ENCODE results near the gene ALOX12B.
"Not testable (repeated sequence)": the region's sequence is repeated elsewhere in the genome, so short reads cannot be mapped to it uniquely, and the experiment has no call there.

ALOX12B gene

DNA sequence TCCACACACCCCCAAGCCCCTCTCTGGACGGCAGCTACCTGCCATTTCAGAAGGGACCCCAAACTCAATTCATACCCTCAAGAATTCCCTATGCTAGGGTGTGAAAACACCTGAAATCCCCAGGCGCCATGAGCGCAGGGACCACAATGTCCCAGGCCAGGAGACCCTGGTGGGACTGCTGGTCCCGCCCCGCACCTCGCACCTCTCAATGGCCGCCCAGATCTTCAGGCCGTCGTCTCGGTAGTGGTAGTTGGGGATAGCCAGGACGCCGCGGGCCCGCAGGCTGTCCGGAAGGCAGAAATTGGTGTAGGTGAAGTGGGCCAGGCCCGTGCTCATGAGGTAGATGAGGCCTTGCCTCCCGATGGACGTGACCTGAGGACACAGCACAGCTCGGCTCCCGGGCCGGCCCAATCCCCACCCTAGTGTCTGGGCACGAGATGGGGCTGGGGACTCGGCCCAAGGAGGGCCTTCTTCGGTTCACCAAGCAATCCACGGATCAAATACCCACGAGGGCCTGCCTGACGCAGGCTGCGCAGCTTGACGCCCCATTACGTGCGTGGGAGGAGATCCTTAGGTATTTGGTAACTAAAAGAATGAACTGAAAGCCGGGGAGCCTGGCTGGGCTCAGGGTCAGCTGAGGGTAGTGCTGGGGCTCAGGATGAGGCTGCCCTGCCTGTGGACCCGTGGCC is 21.6 kb upstream of the ALOX12B start:
- no peak overlapping the region for H3K4me3 ChIP-seq (ENCODE audit: low read depth, low read length)
- no peak for TF ChIP-seq CTCF (IDR thresholded peaks at IDR 0.05; ENCODE audit: borderline replicate concordance, insufficient read depth, low read depth, low read length)

GRCh38 chr17:8106980-8107379 is 19.5 kb upstream of the ALOX12B start:
- H3K4me3 ChIP-seq (ENCODE audit: low read depth, low read length) = not testable (repeated sequence)

DNA sequence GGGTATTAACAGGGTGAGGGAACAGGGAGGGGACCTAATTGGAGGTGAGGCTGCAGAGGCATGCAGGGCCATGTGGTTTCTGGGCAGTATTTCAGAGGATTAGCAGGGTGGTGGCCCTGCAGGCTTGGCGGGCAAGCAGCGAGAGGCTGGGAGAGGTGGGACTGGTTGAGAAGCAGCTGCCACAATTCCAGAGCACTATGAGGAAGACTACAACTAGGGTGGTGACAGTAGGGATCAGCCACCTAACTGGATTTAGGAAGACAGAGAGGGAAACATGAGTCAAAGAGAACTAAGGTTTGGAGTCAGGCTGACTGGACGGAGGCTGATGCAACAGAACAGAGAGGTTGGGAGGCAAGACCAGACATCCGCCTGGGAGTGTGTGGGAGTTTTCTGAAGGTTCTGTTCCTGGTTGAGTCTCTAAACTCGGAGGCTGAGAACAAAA is 18.5 kb upstream of the ALOX12B start:
- no peak for TF ChIP-seq CTCF (IDR thresholded peaks at IDR 0.05; ENCODE audit: borderline replicate concordance, insufficient read depth, low read depth, low read length)
- H3K4me3 ChIP-seq (ENCODE audit: low read depth, low read length) = no peak overlapping the region

GRCh38 chr17:8104911-8105310 is 17.4 kb upstream of the ALOX12B start:
- TF ChIP-seq CTCF (IDR thresholded peaks at IDR 0.05; ENCODE audit: borderline replicate concordance, insufficient read depth, low read depth, low read length) = no peak
- H3K4me3 ChIP-seq (ENCODE audit: low read depth, low read length) = no peak overlapping the region

GRCh38 chr17:8103549-8103948 is 16.0 kb upstream of the ALOX12B start:
- TF ChIP-seq CTCF (IDR thresholded peaks at IDR 0.05; ENCODE audit: borderline replicate concordance, insufficient read depth, low read depth, low read length) = no peak
- no peak overlapping the region for H3K4me3 ChIP-seq (ENCODE audit: low read depth, low read length)

DNA sequence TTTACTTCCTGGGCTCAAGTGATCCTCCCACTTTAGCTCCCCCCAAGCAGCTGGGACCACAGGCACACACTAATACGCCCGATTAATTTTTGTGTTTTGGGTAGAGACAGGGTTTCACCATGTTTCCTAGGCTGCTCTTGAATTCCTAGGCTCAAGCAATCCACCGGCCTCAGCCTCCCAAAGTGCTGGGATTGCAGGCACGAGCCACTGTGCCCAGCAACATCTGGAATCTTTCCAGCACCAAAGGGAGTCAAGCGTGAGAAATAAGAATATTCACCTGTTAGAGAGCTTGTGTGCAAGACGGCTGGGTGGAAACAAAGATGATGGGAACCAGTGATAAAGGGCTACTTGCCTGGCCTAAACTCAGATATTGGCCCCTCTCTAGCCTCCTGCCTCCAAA is 14.2 kb upstream of the ALOX12B start:
- no peak for TF ChIP-seq CTCF (IDR thresholded peaks at IDR 0.05; ENCODE audit: borderline replicate concordance, insufficient read depth, low read depth, low read length)
- no peak overlapping the region for H3K4me3 ChIP-seq (ENCODE audit: low read depth, low read length)

DNA sequence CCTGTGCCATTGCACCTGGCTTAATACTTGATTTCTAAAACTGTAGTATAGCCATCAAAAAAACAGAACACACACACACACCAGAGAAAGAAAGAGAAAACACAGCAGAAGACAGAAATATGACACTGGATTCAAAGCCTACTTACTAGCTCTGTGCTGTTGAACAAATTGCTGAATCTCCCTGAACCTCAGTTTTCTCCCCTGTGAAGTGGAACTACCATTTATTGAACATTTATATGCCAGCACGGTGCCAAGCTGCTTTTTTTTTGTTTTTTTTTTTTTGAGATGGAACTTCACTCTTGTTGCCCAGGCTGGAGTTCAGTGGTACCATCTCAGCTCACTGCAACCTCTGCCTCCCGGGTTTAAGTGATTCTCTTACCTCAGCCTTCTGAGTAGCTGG is 13.2 kb upstream of the ALOX12B start:
- TF ChIP-seq CTCF (IDR thresholded peaks at IDR 0.05; ENCODE audit: borderline replicate concordance, insufficient read depth, low read depth, low read length) = no peak
- no peak overlapping the region for H3K4me3 ChIP-seq (ENCODE audit: low read depth, low read length)
